A549 (cell line): ENCODE data around the gene ANKRD63.

Source experiments
- EP300 ChIP-seq, 2 experiments: fragments of >200 bp; sonication (Bioruptor Twin); formaldehyde crosslinking; IDR thresholded peaks; 2 replicates in 1 of 2; 3 replicates in 1 of 2; pipeline ENCODE4 v1.6.1; 2016 to 2017
- JUN ChIP-seq, 2 experiments: fragments of >200 bp; sonication (Bioruptor Twin); formaldehyde crosslinking; IDR thresholded peaks; 2 replicates in 1 of 2; 3 replicates in 1 of 2; pipeline ENCODE4 v1.6.1; 2016 to 2017
- JUNB ChIP-seq: fragments of >200 bp; sonication (Bioruptor Twin); formaldehyde crosslinking; IDR thresholded peaks from 2 replicates; pipeline ENCODE4 v1.6.1; 2016
- MAZ ChIP-seq: fragments of 150-350 bp; IDR thresholded peaks from 2 replicates; pipeline ENCODE4 v1.6.1; 2014; ENCODE audit warnings: antibody characterized with exemption, low read depth, low read length, borderline replicate concordance
- RNF2 ChIP-seq: fragments of 200-600 bp; sonication (generic); IDR thresholded peaks from 2 replicates; pipeline ENCODE4 v1.6.1; 2016; ENCODE audit warnings: low read depth, mild to moderate bottlenecking, antibody characterized with exemption, moderate library complexity, borderline replicate concordance
- TF ChIP-seq, protein P1 (sequence below): fragments of >200 bp; sonication (Bioruptor Twin); formaldehyde crosslinking; IDR thresholded peaks from 3 replicates; pipeline ENCODE4 v1.5.1; 2016
- TF ChIP-seq, protein P2 (sequence below): fragments of 200-600 bp; sonication (generic); IDR thresholded peaks from 2 replicates; pipeline ENCODE4 v1.6.1; 2016; ENCODE audit warnings: antibody characterized with exemption, mild to moderate bottlenecking, moderate library complexity

DNA sequence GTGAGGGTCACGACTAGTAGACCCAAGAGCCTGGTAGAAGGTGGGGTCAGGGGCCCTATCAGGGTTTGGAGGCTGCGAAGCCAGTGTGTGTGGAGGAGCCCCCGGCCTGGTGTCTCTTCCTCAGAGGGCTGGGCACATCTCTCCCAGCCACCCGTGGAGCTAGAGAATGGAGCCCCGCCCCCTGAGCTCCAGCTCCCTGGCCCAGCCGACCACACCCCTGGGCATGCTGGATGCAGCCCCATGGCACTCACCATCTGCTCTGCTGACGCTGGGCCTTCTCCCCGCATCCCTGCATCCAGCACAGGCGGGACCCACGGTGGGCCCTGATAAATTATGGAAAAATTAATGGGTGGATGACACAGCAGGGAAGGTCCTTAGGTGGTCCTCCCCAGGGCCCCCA is 17.5 kb downstream of the ANKRD63 start:
- TF ChIP-seq EP300 (IDR thresholded peaks at IDR 0.05): no peak
- TF ChIP-seq, protein P1, sequence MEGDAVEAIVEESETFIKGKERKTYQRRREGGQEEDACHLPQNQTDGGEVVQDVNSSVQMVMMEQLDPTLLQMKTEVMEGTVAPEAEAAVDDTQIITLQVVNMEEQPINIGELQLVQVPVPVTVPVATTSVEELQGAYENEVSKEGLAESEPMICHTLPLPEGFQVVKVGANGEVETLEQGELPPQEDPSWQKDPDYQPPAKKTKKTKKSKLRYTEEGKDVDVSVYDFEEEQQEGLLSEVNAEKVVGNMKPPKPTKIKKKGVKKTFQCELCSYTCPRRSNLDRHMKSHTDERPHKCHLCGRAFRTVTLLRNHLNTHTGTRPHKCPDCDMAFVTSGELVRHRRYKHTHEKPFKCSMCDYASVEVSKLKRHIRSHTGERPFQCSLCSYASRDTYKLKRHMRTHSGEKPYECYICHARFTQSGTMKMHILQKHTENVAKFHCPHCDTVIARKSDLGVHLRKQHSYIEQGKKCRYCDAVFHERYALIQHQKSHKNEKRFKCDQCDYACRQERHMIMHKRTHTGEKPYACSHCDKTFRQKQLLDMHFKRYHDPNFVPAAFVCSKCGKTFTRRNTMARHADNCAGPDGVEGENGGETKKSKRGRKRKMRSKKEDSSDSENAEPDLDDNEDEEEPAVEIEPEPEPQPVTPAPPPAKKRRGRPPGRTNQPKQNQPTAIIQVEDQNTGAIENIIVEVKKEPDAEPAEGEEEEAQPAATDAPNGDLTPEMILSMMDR: no peak
- no peak for TF ChIP-seq JUNB
- TF ChIP-seq, protein P2, sequence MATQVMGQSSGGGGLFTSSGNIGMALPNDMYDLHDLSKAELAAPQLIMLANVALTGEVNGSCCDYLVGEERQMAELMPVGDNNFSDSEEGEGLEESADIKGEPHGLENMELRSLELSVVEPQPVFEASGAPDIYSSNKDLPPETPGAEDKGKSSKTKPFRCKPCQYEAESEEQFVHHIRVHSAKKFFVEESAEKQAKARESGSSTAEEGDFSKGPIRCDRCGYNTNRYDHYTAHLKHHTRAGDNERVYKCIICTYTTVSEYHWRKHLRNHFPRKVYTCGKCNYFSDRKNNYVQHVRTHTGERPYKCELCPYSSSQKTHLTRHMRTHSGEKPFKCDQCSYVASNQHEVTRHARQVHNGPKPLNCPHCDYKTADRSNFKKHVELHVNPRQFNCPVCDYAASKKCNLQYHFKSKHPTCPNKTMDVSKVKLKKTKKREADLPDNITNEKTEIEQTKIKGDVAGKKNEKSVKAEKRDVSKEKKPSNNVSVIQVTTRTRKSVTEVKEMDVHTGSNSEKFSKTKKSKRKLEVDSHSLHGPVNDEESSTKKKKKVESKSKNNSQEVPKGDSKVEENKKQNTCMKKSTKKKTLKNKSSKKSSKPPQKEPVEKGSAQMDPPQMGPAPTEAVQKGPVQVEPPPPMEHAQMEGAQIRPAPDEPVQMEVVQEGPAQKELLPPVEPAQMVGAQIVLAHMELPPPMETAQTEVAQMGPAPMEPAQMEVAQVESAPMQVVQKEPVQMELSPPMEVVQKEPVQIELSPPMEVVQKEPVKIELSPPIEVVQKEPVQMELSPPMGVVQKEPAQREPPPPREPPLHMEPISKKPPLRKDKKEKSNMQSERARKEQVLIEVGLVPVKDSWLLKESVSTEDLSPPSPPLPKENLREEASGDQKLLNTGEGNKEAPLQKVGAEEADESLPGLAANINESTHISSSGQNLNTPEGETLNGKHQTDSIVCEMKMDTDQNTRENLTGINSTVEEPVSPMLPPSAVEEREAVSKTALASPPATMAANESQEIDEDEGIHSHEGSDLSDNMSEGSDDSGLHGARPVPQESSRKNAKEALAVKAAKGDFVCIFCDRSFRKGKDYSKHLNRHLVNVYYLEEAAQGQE: no peak
- TF ChIP-seq JUN (IDR thresholded peaks at IDR 0.05): no peak
- TF ChIP-seq MAZ: no peak
- TF ChIP-seq RNF2: no peak
